ENCODE measurements around the gene VSTM2L.
"Not testable (repeated sequence)": the region's sequence is repeated elsewhere in the genome, so short reads cannot be mapped to it uniquely, and the experiment has no call there.

The VSTM2L gene

GRCh38 chr20:37939701-37940560 is 37.0 kb downstream of the VSTM2L start:
- no peak for DNase-seq

GRCh38 chr20:37940858-37941257 is 37.9 kb downstream of the VSTM2L start:
- DNase-seq = no peak

GRCh38 chr20:37941332-37941731 is 38.4 kb downstream of the VSTM2L start:
- DNase-seq = no peak

- DNase-seq = no peak
Observed at GRCh38 chr20:37941992-37942391, 39.1 kb downstream of the VSTM2L start.

GRCh38 chr20:37943033-37943432 is 40.1 kb downstream of the VSTM2L start:
- no peak for DNase-seq

GRCh38 chr20:37943501-37944455 is 40.9 kb downstream of the VSTM2L start:
- no peak for DNase-seq

GRCh38 chr20:37944456-37944981 is 41.6 kb downstream of the VSTM2L start:
- DNase-seq = no peak

GRCh38 chr20:37945091-37945547 is 42.2 kb downstream of the VSTM2L start:
- DNase-seq = no peak

GRCh38 chr20:37946946-37947345 is 44.0 kb downstream of the VSTM2L start:
- DNase-seq = no peak

GRCh38 chr20:37947943-37948342 is 45.0 kb downstream of the VSTM2L start:
- no peak for DNase-seq

- no peak for DNase-seq
Observed at GRCh38 chr20:37948956-37949355, 46.0 kb downstream of the VSTM2L start.

GRCh38 chr20:37954190-37954589 is 51.3 kb downstream of the VSTM2L start:
- DNase-seq = no peak

- no peak for DNase-seq
Observed at GRCh38 chr20:37954626-37955025, 51.7 kb downstream of the VSTM2L start.

GRCh38 chr20:37955511-37955910 is 52.6 kb downstream of the VSTM2L start:
- no peak for DNase-seq

- DNase-seq = no peak
Observed at GRCh38 chr20:37956107-37956585, 53.2 kb downstream of the VSTM2L start.

- DNase-seq = no peak
Observed at GRCh38 chr20:37958856-37959520, 56.1 kb downstream of the VSTM2L start.

- no peak for DNase-seq
Observed at GRCh38 chr20:37961066-37961465, 58.1 kb downstream of the VSTM2L start.

GRCh38 chr20:37963483-37963882 is 60.6 kb downstream of the VSTM2L start:
- not testable (repeated sequence) for DNase-seq

GRCh38 chr20:37968841-37969401 is 66.0 kb downstream of the VSTM2L start:
- no peak for DNase-seq

- DNase-seq = no peak
Observed at GRCh38 chr20:37969949-37970855, 67.3 kb downstream of the VSTM2L start.

- DNase-seq = no peak
Observed at GRCh38 chr20:37970856-37971245, 67.9 kb downstream of the VSTM2L start.

Data from fibroblast of upper back skin (primary cell).